Hepatocyte (in vitro differentiated cells): Measurements from ENCODE around the gene SSR1. TPM values are rescaled to one million over a fixed set of nuclear protein-coding genes. Genes with fewer than 3 reads are reported as not detected.

Experiments used
- DNase-seq: peaks from one replicate; pipeline ENCODE4 v3.0.0-alpha.2; 2016; ENCODE audit warnings: low spot score
- H2AFZ ChIP-seq: fragments of 200-600 bp; sonication (generic); 2 replicates; pipeline ENCODE4 v1.6.0; 2016; ENCODE audit warnings: antibody characterized with exemption, mild to moderate bottlenecking
- H3K27ac ChIP-seq: fragments of 200-600 bp; sonication (generic); 2 replicates; pipeline ENCODE4 v1.5.1; 2016; ENCODE audit warnings: mild to moderate bottlenecking
- H3K27me3 ChIP-seq: fragments of 200-600 bp; sonication (generic); 2 replicates; pipeline ENCODE4 v1.6.1; 2016
- H3K36me3 ChIP-seq: fragments of 200-600 bp; sonication (generic); replicated peaks from 2 replicates; pipeline ENCODE4 v1.5.1; 2016; ENCODE audit warnings: low read depth; ENCODE audit not compliant: insufficient read depth
- H3K4me1 ChIP-seq: fragments of 200-600 bp; sonication (generic); 2 replicates; pipeline ENCODE4 v1.5.1; 2016; ENCODE audit warnings: mild to moderate bottlenecking, moderate library complexity; ENCODE audit not compliant: insufficient read depth
- H3K4me2 ChIP-seq: fragments of 200-600 bp; sonication (generic); 2 replicates; pipeline ENCODE4 v1.6.0; 2016
- H3K4me3 ChIP-seq: fragments of 200-600 bp; sonication (generic); 2 replicates; pipeline ENCODE4 v1.5.1; 2016; ENCODE audit warnings: mild to moderate bottlenecking
- H3K79me2 ChIP-seq: fragments of 200-600 bp; sonication (generic); 2 replicates; pipeline ENCODE4 v1.6.0; 2017; ENCODE audit warnings: mild to moderate bottlenecking
- H3K9me2 ChIP-seq: fragments of 200-600 bp; sonication (generic); replicated peaks from 2 replicates; pipeline ENCODE4 v1.6.0; 2017; ENCODE audit warnings: mild to moderate bottlenecking; ENCODE audit not compliant: insufficient read depth
- H3K9me3 ChIP-seq: fragments of 200-600 bp; sonication (generic); 2 replicates; pipeline ENCODE4 v1.5.1; 2016; ENCODE audit warnings: low read depth, mild to moderate bottlenecking
- H4K20me1 ChIP-seq: fragments of 200-600 bp; sonication (generic); 2 replicates; pipeline ENCODE4 v1.6.0; 2016; ENCODE audit warnings: mild to moderate bottlenecking; ENCODE audit not compliant: insufficient read depth, poor library complexity, severe bottlenecking
- EZH2 ChIP-seq: fragments of 200-600 bp; sonication (generic); IDR thresholded peaks from 2 replicates; pipeline ENCODE4 v1.6.1; 2016; ENCODE audit warnings: antibody characterized with exemption, mild to moderate bottlenecking, borderline replicate concordance
- EZH2phosphoT487 ChIP-seq: fragments of 200-600 bp; sonication (generic); IDR thresholded peaks from one replicate; pipeline ENCODE4 v1.6.1; 2018; ENCODE audit warnings: antibody characterized with exemption, mild to moderate bottlenecking, low read depth, moderate library complexity; ENCODE audit not compliant: unreplicated experiment, severe bottlenecking
- WGBS: methylation state at CpG from one replicate; pipeline ENCODE4 v1.1.6; 2016; ENCODE audit warnings: low lambda C conversion rate; ENCODE audit errors: missing lambda C conversion rate; 5-methylcytosine and 5-hydroxymethylcytosine counted together
- polyA plus RNA-seq: library from polyadenylated mRNA; unstranded; fragments of >200 nt; fragmentation: Nextera tagmentation; extraction: Ambion mirVana; gene quantifications from 2 replicates; pipeline ENCODE4 v1.2.1, GENCODE V29; 2016
- total RNA-seq: library from RNA; depleted of rRNA; stranded (reverse); fragments of >200 nt; gene quantifications from 2 replicates; pipeline ENCODE4 v1.2.3, GENCODE V29; 2014
- TF ChIP-seq, protein P1 (sequence below): fragments of 200-600 bp; sonication (generic); IDR thresholded peaks from 2 replicates; pipeline ENCODE4 v1.5.1; 2016; ENCODE audit warnings: antibody characterized with exemption, mild to moderate bottlenecking; ENCODE audit not compliant: poor library complexity

The SSR1 gene
- total and polyA plus RNA-seq, 2 experiments from 2014 or later: 170 to 195 TPM

DNA sequence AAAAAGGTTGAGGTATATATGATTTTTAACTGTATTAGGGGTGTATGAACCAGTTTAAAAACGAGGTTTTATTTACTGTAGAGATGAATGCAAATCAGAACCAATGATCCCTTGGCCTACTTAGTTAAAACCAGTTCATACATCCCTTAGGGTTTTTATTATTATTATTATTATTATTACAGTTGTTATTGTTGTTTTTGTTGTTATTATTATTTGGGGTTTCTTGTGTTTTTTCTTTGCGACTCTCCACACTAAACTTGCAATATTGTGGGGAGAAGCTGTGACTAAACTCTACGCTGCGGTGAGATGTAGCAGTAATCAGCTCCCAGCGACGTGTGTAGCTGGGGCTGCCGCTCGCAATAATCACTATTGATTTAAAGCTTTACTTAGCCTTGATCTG lies 62.2 kb downstream of the SSR1 start:
- H3K4me2 ChIP-seq: no peak overlapping the region
- no peaks in the 10 kb centered on the region for H3K27me3 ChIP-seq
- 86% methylated on average over 8 of the region's 8 CpGs for WGBS
- no peaks in the 10 kb centered on the region for H3K9me2 ChIP-seq
- H3K9me3 ChIP-seq: no peaks in the 10 kb centered on the region
- no peak overlapping the region for H3K27ac ChIP-seq
- H2AFZ ChIP-seq: no peak overlapping the region
- no peaks in the 10 kb centered on the region for H4K20me1 ChIP-seq
- no peaks in the 10 kb centered on the region for H3K79me2 ChIP-seq
- H3K4me1 ChIP-seq: no peaks in the 10 kb centered on the region
- no peak overlapping the region for H3K4me3 ChIP-seq
- DNase-seq: no peak
- no peaks in the 10 kb centered on the region for H3K36me3 ChIP-seq
- TF ChIP-seq EZH2 (no peak), EZH2phosphoT487 (no peak)
- TF ChIP-seq, protein P1, sequence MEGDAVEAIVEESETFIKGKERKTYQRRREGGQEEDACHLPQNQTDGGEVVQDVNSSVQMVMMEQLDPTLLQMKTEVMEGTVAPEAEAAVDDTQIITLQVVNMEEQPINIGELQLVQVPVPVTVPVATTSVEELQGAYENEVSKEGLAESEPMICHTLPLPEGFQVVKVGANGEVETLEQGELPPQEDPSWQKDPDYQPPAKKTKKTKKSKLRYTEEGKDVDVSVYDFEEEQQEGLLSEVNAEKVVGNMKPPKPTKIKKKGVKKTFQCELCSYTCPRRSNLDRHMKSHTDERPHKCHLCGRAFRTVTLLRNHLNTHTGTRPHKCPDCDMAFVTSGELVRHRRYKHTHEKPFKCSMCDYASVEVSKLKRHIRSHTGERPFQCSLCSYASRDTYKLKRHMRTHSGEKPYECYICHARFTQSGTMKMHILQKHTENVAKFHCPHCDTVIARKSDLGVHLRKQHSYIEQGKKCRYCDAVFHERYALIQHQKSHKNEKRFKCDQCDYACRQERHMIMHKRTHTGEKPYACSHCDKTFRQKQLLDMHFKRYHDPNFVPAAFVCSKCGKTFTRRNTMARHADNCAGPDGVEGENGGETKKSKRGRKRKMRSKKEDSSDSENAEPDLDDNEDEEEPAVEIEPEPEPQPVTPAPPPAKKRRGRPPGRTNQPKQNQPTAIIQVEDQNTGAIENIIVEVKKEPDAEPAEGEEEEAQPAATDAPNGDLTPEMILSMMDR: no peak

- no peaks in the 10 kb centered on the region for H4K20me1 ChIP-seq
- H3K4me2 ChIP-seq: no peak overlapping the region
- H3K79me2 ChIP-seq: no peaks in the 10 kb centered on the region
- no peaks in the 10 kb centered on the region for H3K9me3 ChIP-seq
- TF ChIP-seq EZH2phosphoT487: no peak
- no peak for TF ChIP-seq EZH2
- TF ChIP-seq, protein P1: no peak
- no peak for DNase-seq
- H3K36me3 ChIP-seq: no peaks in the 10 kb centered on the region
- no peak overlapping the region for H2AFZ ChIP-seq
- H3K4me3 ChIP-seq: no peak overlapping the region
- 85% methylated on average over 7 of the region's 7 CpGs for WGBS
- H3K9me2 ChIP-seq: no peaks in the 10 kb centered on the region
- H3K27ac ChIP-seq: no peak overlapping the region
- H3K27me3 ChIP-seq: no peaks in the 10 kb centered on the region
- no peaks in the 10 kb centered on the region for H3K4me1 ChIP-seq
These were observed 62.9 kb downstream of the SSR1 start for GRCh38 chr6:7249946-7250643.

DNA sequence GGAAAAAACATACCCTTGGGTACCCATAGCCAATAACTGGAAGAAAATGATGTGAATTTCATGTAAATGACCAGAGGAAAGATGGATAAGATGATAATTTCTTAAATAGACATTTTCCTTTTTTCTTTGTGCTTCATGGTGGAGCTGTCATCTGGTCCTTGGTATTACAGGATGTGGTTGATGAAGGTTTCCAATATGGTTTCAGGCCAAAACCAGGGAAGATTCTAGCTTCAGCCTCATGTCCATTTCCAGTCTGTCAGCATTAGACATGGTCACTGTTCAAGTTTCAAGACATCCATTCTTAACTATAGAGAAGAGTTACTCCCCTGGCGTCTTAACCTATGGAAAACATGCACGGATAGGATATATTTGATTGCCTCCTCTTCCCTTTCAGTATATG lies 63.6 kb downstream of the SSR1 start:
- H4K20me1 ChIP-seq: no peaks in the 10 kb centered on the region
- no peaks in the 10 kb centered on the region for H3K27me3 ChIP-seq
- no peak overlapping the region for H3K4me3 ChIP-seq
- H3K79me2 ChIP-seq: no peaks in the 10 kb centered on the region
- no peak overlapping the region for H3K27ac ChIP-seq
- WGBS: 100% methylated on average over 2 of the region's 2 CpGs
- no peaks in the 10 kb centered on the region for H3K4me1 ChIP-seq
- H3K36me3 ChIP-seq: no peaks in the 10 kb centered on the region
- no peak overlapping the region for H3K4me2 ChIP-seq
- H2AFZ ChIP-seq: no peak overlapping the region
- TF ChIP-seq EZH2 (no peak), EZH2phosphoT487 (no peak)
- TF ChIP-seq, protein P1: no peak
- no peaks in the 10 kb centered on the region for H3K9me2 ChIP-seq
- DNase-seq: no peak
- no peaks in the 10 kb centered on the region for H3K9me3 ChIP-seq
